ENCODE measurements around the gene GNB1L. TPM values are rescaled to one million over a fixed set of nuclear protein-coding genes. Genes with fewer than 3 reads are reported as not detected.

GNB1L gene
- total and polyA plus RNA-seq, 9 of the 15 experiments (the other 6 are each of a cell fraction or from before 2014, with no cell fraction given), result 0.56 to 50.5 (median 10.2) TPM

DNA sequence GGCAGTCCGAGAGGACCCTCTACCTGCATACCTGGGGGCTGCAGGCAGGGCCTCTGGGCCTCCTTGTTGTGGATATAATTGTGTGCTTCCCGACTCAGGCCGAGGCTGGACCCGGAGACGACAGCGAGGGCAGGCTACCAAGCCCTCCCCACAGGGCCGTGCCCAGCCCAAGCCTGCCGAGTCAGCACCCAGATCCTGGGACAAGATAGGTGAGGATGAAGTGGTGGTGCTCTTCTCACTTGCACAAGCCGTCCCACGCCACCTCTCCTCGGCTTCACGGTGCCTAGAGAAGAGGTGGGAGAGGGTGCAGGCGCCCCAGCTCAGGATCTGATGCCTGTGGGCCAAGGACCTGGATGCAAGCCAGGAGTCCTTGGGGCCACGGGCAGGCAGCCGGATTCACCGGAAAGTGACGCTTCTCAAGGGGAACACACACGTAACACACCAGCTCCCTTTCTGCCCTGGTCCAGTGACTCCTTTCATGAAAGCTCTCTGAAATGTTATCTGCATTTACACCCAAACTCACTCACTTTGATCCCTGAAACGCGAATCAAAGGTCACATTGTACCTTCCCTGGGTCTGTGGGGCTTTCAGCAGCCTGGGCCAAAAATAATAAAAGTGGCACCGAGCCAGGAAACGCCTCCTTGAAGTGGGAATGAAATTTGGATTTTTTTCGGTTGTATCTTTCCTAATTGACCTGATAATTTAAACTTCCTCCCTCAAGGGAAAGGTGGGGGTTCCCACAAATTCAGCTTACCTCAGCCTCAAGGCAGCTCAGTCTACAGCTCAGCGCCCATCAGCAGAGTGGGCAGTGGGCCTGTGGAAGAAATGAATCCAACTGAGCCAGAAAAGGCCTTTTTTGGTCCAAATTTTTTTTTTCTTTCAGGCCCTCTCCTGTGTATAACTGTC lies 1.1 kb upstream of the GNB1L start (continued):
- no peak for TF ChIP-seq SREBF2 (CRISPR knock-in tag; IDR thresholded peaks at IDR 0.05)
- TF ChIP-seq, protein P1, sequence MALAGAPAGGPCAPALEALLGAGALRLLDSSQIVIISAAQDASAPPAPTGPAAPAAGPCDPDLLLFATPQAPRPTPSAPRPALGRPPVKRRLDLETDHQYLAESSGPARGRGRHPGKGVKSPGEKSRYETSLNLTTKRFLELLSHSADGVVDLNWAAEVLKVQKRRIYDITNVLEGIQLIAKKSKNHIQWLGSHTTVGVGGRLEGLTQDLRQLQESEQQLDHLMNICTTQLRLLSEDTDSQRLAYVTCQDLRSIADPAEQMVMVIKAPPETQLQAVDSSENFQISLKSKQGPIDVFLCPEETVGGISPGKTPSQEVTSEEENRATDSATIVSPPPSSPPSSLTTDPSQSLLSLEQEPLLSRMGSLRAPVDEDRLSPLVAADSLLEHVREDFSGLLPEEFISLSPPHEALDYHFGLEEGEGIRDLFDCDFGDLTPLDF (CRISPR knock-in tag; IDR thresholded peaks at IDR 0.05), result peak; percentile 7; the same call in 1 of the 2 replicates
- TF ChIP-seq ZNF57 (CRISPR knock-in tag; IDR thresholded peaks at IDR 0.05), result peak; percentile 86; the same call in 1 of the 2 replicates
- TF ChIP-seq, protein P2, sequence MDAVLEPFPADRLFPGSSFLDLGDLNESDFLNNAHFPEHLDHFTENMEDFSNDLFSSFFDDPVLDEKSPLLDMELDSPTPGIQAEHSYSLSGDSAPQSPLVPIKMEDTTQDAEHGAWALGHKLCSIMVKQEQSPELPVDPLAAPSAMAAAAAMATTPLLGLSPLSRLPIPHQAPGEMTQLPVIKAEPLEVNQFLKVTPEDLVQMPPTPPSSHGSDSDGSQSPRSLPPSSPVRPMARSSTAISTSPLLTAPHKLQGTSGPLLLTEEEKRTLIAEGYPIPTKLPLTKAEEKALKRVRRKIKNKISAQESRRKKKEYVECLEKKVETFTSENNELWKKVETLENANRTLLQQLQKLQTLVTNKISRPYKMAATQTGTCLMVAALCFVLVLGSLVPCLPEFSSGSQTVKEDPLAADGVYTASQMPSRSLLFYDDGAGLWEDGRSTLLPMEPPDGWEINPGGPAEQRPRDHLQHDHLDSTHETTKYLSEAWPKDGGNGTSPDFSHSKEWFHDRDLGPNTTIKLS (IDR thresholded peaks at IDR 0.05; ENCODE audit: borderline replicate concordance, low read depth), result no peak
- no peak for TF ChIP-seq SNIP1 (IDR thresholded peaks at IDR 0.05; ENCODE audit: low read depth)
